8988T (cell line): ENCODE results near the gene UPF2.

Experiments
- DNase-seq: peaks from one replicate; pipeline ENCODE4 v3.0.0; 2011

Gene UPF2

GRCh38 chr10:11958956-11959355, 83.7 kb downstream of the UPF2 start:
- DNase-seq, result no peak

- no peak for DNase-seq
These were observed 90.9 kb downstream of the UPF2 start for GRCh38 chr10:11951695-11952094.

- DNase-seq, result no peak
These were observed 92.1 kb downstream of the UPF2 start for GRCh38 chr10:11950325-11951018.

DNA sequence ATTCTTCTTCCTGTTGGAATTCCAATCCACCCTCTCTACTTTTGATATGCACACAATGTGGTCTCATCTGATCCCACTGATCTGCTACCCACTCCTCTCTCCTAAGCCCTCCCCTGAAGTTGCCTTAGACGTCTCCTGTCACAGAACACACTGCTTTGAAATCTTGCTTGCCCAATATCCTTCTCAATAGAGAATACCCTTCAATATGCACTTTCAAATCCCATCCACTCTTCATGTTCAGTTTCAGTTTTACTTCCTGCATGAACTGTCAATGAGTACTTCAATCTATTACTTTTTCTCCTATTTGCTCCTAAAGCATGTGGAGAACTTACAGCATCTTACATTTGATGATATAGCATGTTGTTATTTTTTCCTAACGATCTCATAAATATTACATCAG, 93.5 kb downstream of the UPF2 start:
- no peak for DNase-seq

- DNase-seq, result no peak
These were observed 96.0 kb downstream of the UPF2 start for GRCh38 chr10:11946652-11947051.

DNA sequence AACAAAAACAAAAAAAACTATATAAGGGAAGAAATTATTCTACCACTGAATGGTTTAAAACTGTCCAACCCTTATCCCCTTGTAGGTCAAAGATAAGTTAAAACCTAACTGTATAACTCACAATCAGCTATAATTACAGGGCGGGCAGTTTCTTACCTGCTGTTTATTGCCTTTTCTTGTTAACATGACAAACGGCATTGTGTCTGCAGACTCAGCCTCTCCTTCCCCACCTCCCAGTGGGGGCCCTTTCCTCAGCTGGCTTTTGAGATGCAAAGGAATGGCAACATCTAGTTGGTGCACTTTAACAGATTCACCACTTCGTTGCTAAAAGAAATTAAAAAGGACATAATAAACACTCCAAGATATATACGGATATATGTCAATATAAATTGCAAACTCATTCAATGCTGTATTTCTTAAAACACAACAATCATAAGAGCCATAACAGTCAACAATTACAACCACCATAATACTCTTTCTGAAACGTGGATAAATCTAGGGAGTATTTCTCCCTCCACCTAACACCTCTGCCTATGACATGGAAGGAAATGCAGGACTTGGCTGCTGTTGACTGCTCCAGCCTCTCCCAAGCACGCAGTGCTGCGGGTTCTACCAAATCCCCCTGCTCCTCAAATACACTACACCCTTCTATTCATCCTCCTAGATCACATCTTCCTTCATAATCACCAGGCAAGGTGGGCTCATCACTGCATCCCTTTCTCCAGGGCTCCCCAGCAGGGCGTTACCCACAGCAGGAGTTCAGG, 106.0 kb downstream of the UPF2 start:
- DNase-seq, result no peak

- DNase-seq, result no peak
These were observed 108.3 kb downstream of the UPF2 start for GRCh38 chr10:11934262-11934661.

DNA sequence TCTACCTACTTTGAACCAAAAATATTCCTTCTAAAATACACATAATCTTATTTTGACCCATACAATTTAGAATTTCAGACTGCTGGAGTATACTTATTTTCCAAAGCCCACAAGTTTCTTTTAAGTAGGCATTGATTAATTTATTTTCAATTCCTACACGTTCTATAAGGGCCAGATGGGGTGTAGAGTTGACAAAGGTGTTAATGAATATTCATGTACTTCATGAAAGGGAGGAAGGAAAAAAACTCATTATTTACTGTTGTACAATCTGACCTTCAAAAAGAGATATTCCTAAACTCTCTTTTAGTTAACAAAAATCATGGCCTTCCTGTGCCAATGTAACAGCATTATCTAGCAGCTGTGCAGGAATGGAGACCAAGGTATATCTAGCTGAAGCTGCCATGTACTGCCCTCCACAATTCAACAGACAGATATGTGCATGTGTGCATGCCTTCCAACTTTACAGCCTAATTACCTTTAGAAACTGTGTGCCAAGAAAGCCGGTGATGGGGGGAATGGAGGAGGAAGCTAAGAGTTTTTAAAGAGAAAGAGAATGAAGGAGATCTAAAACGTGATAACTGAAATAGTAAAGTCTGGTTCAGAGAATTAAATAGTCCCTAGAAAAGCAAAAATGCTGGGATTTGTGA, 108.9 kb downstream of the UPF2 start:
- DNase-seq, result no peak

DNA sequence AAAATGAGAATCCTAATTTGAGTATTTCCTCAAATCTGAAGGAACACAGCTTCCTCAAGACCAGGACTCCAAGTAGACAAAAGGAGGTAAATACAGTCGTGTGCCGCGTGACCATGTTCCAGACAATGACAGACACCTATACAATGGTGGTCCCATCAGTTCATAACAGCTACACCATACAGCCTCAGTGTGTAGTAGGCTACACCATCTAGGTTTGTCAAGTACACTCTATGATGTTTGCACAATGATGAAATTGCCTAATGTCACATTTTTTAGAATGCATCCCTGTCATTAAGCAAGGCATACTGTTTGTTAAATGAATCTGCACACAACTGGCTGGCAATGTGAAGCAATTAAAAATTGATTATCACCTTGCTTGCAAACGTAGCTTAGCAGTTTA, 111.6 kb downstream of the UPF2 start:
- DNase-seq, result no peak

GRCh38 chr10:11930312-11930978, 112.2 kb downstream of the UPF2 start:
- no peak for DNase-seq

- no peak for DNase-seq
These were observed 114.9 kb downstream of the UPF2 start for GRCh38 chr10:11927746-11928145.

DNA sequence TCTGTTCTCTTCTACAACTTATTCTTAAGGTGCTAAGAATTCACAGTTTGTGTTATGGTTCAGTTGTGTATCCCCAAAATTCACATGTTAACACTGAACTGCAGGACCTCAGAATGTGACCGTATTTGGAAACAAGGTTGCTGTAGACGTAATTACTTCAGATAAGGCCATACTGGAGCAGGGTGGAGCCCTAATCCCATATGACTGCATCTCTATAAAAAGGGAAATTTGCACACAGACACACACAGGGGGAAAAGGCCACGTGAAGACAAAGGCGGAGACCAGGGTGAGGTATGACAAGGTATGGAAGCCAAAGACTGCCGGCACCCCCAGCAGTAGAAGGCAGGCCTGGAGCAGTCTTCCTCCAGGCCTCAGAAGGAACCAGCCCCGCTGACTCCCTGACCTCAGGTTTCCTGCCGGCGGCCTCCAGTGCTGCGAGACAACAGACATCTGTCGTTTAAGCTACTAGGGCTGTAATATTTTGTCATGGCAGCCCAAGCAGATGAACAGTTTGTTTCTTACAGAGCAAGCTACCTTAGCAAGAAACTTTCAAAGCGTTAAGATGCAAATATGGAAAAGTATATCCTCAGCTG, 120.7 kb downstream of the UPF2 start:
- no peak for DNase-seq

DNA sequence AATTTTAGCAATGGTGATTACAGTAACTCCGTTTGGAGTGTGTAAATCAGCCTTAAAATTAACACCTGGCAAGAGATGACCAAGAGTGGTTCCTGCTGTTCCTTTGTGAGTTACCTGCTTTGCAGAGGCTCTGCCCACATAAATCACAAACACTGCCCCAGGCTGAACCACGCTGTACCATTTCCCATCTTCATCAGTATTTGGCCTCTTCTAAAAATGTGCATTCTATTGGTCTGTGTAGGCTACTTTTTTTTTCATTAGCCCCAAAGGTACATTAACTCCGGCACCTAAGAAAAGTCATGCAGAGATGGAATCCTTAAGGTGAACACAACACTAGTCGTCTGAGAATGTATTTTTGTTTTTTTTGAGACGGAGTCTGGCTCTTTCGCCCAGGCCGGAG, 123.3 kb downstream of the UPF2 start:
- no peak for DNase-seq

DNA sequence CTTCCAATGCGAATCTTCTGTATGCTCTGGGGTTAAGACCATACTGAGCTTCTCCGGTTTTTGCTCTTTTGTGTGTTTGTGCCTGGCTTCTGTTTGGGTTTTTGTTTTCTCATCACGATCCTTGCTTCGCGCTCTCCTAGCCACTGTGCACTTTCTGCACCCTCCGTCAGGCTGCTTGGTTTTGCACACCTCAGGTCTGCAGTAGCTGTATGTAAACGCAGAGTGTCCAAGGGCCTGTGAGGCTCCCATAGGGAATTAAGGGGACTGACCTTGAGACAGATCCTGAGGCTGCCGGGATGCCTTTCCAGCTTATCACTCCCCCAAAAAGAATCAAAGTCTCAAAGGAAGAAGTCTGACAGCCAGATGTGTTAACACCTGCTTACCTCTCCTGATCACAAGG, 124.2 kb downstream of the UPF2 start:
- DNase-seq, result no peak

GRCh38 chr10:11913079-11913641, 129.4 kb downstream of the UPF2 start:
- no peak for DNase-seq

DNA sequence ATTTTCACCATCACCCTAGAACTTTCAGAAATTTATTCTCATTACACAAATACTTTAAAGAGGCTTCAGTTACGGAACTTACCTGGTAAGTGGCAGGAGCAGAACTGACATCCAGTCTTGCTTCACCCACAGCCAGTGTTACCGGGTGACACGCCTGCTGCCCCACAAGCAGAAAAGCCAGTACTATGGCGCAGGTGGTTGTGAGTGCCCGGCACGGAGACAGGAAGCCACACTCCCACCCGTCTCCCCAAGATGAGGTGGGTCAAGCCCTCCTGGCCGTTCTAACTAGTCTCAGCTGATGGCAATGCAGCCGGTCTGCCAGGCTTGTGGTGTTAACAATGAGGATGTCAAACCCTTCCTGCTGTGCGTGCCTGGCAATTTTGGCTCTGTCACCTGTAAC, 132.5 kb downstream of the UPF2 start:
- DNase-seq, result no peak

DNA sequence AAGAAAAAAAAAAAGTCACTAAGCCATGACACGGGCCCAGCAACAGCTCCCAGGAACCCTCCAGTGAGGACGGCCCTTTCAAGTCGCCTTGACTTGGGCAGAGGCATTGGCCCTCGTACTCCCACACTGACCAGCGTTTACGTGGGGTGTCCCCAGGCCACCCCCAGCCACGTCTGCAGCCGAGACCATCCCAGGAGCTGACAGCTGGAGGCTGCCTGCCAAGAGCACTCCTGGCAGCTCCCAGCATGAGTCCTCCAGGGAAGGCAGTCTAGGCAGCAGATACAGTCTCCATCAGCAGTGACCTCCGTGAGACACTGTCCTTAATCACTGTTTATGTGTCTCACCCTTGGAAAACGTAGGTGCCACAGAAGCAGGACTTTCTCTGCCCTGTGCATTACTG, 133.0 kb downstream of the UPF2 start:
- DNase-seq, result no peak

DNA sequence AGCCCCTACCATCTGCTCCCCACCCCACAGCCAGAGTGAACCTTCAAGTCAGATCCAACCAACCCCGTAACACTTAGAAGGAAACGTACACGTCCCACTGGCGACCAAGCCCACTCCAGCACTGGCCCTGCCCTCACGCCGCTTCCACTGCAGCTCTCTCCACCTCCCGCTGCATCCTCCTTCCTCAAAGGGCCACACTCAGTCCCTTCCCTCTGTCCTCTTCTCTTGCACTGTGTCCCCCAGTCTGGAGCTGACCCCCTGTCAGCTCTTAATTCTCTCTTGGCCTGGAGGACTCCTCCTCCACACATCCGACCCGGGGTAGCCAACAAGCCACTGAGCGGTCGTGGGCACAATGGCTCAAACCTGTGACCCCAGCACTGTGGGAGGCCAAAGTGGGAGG, 133.6 kb downstream of the UPF2 start:
- DNase-seq, result no peak

GRCh38 chr10:11908536-11908935, 134.1 kb downstream of the UPF2 start:
- no peak for DNase-seq

- no peak for DNase-seq
These were observed 134.7 kb downstream of the UPF2 start for GRCh38 chr10:11907914-11908313.

DNA sequence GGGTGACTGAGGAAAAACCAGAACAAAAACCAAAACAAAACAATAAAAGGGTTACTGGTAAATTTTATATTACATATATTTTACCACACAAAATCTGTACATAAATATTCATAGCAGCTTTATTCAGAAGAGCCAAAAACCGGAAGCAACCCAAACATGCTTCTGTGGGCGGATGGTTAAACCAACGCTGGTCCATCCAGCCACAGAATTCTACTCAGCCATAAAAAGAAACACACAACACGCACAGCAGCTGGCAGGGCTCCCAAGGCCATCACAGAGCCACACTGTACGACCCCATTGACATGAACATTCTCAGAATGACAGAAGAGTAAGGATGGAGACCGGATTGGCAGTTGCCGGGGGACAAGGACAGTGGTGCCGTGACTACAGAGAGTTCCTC, 135.9 kb downstream of the UPF2 start:
- DNase-seq, result no peak

DNA sequence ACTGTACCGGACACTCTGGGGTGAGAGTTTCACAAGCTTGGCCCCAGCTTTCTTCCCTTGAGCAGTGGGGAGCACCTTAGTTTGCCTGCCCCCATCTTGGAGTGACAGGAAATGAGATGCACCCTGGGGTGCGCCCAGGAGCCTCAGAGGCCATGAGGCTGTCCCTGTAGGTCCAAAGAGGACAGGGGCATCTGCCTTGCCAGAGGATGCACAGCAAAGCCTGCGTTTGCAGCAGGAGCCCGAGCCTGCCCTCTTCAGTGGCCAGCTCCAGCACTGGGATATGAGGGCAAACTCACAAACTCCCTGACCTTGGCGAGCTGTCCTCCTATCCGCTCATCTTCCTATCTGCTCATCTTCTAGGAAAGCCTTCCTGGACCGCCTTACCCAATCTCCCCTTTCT, 140.0 kb downstream of the UPF2 start:
- no peak for DNase-seq
